Measurements from ENCODE around the gene DTNB.
A peak's percentile ranks its signal among the peaks of the same experiment; 100 is the strongest.

DTNB gene

DNA sequence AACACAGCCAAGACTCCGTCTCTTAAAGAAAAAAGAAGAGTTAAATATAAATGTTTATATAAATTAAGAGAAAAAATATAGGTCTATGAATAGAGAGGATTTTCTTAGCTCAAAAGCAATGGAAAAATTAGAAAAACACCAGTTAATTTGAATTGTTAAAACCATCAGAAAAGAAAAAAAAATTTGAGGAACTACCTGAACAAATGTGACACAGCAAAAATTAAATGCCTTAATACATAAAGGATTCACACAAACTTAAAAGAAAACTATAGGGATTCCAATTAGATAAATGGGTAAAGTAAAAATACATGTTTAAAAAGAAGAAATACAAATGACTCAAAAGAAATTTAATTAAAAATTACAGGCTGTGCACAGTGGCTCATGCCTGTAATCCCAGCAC, 183.7 kb downstream of the DTNB start:
- no peaks in the 10 kb centered on the region for H3K36me3 ChIP-seq
- TF ChIP-seq, protein P1, sequence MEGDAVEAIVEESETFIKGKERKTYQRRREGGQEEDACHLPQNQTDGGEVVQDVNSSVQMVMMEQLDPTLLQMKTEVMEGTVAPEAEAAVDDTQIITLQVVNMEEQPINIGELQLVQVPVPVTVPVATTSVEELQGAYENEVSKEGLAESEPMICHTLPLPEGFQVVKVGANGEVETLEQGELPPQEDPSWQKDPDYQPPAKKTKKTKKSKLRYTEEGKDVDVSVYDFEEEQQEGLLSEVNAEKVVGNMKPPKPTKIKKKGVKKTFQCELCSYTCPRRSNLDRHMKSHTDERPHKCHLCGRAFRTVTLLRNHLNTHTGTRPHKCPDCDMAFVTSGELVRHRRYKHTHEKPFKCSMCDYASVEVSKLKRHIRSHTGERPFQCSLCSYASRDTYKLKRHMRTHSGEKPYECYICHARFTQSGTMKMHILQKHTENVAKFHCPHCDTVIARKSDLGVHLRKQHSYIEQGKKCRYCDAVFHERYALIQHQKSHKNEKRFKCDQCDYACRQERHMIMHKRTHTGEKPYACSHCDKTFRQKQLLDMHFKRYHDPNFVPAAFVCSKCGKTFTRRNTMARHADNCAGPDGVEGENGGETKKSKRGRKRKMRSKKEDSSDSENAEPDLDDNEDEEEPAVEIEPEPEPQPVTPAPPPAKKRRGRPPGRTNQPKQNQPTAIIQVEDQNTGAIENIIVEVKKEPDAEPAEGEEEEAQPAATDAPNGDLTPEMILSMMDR (IDR thresholded peaks at IDR 0.05), result no peak
- no peaks in the 10 kb centered on the region for H3K4me1 ChIP-seq (ENCODE audit: control insufficient read depth in 1 of 2, insufficient read depth in 1 of 2, low read depth in 1 of 2, low read length in 1 of 2)
- no peaks in the 10 kb centered on the region for H3K9me3 ChIP-seq
- H3K27ac ChIP-seq, result no peak overlapping the region
- H3K4me3 ChIP-seq (ENCODE audit: low read depth in 1 of 2, low read length in 1 of 2), result no peak overlapping the region
- no peaks in the 10 kb centered on the region for H3K27me3 ChIP-seq

DNA sequence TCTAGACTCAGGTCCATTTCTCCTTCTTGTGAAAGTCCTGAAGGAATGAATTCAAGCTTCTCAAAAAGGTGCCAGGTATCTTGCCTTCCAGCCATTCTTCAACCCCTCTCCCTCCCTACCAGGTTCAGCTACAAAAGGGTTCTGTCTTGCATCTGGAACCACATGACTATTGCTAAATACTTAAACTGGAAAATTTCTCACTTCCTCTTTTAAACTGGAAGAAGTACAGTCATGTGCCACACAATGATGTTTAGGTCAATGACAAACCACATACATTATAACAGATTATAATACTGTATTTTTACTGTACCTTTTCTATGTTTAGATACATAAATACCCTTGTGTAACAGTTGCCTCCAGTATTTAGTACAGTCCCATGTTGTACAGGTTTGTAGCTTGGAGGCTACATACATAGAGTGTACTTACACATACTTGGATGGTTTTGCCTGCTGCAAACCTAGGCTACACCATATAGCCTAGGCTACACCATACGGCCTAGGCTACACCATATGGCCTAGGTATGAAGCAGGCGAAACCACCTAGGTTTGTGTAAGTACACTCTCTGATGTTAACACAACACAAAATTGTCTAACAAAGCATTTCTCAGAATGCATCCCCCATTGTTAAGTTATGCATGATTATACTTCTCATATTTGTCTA, 189.6 kb downstream of the DTNB start:
- Histone ChIP-seq H3K9me3 (no peaks in the 10 kb centered on the region), H3K4me3 (ENCODE audit: low read depth in 1 of 2, low read length in 1 of 2) (no peak overlapping the region), H3K27ac (peak overlapping the region; percentile 23), H3K27me3 (no peaks in the 10 kb centered on the region), H3K4me1 (ENCODE audit: control insufficient read depth in 1 of 2, insufficient read depth in 1 of 2, low read depth in 1 of 2, low read length in 1 of 2) (peaks cover 8 to 10% of the 10 kb centered on the region in 2 experiments), H3K36me3 (no peaks in the 10 kb centered on the region)
- TF ChIP-seq, protein P1 (IDR thresholded peaks at IDR 0.05), result no peak

DNA sequence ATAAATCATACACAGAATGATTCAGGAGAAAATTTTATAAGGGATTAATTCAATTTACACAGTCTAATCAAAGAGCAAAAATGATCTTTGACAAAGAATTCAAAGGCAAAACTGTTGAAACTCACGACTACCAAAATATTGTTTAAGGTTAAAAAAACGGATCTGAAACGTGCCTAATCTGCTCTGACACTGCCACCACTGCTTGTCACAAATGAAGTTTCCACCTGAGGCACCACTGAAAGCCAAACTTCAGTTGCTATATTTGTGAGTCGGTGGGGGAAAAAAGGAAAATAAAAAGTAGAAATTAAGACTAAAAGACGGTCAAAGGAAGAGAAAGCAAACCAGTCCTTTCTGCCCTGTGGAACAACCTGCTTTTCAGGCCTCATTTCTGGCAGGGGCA, 191.0 kb downstream of the DTNB start:
- Histone ChIP-seq H3K36me3 (no peaks in the 10 kb centered on the region), H3K27ac (no peak overlapping the region), H3K4me3 (ENCODE audit: low read depth in 1 of 2, low read length in 1 of 2) (no peak overlapping the region), H3K27me3 (no peaks in the 10 kb centered on the region), H3K4me1 (ENCODE audit: control insufficient read depth in 1 of 2, insufficient read depth in 1 of 2, low read depth in 1 of 2, low read length in 1 of 2) (peaks cover 8 to 10% of the 10 kb centered on the region in 2 experiments), H3K9me3 (no peaks in the 10 kb centered on the region)
- TF ChIP-seq, protein P1 (IDR thresholded peaks at IDR 0.05), result no peak

DNA sequence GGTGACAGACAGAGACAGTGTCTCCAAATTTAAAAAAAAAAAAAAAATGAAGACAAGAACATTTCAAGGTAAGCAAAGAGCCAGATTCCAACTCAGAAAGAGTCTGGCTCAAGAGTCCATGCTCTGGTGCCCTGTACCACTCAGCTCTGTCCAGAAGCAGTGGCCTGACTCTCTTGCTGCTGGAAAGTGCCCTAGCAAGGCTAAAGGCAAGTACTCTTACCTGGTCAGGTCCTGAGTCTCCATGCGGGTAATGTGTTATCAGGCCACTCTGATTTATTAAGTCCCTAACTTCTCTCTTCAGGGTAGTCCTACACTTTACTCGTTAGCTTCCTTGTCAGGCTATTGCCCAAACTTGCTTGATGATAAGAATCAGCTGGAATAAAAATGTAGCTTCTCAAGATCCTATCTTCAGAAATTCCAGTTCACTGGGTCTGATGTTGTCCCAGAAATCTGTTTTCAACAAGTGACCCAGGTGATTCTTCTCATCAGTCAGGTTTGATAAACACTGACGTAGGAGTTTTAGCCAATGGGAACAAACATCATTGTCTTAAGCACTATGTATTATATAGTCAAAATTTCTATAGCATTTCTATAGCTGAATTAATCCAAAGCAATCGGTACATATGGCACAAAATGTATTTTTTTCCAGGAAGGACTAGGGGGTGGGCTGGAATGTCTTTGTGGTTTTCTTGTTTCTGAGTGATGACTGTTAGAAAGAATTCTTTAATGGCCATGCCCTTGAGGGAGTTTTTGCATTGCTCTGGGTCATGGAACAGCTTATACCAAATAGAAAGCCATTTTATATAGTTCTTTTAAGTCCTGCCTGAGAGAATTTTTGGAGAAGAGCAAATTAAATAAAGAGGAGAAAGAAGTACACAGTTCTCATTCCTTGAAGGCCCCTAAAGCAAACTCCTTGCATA, 191.7 kb downstream of the DTNB start:
- no peak overlapping the region for H3K27ac ChIP-seq
- H3K4me1 ChIP-seq (ENCODE audit: control insufficient read depth in 1 of 2, insufficient read depth in 1 of 2, low read depth in 1 of 2, low read length in 1 of 2), result peaks cover 8 to 10% of the 10 kb centered on the region in 2 experiments

DNA sequence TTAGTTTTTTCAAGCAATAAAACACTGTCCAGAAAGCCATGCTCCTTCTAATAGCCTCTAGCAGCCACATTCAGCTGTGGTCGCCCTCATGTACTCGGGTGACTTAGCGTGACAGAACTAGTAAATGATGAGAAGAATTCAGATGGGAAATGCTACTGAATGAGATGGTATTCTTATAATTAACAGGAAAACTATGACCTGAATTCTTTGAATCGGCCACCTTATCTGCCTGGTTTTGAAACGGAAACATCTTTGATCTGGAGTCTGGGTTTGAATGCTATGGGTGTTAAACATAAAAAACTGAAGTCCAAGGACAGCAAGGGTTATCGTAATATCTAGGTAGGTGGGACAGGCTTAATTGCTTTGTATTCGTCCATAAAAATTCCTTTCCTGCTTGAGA, 192.8 kb downstream of the DTNB start:
- no peak overlapping the region for H3K4me3 ChIP-seq (ENCODE audit: low read depth in 1 of 2, low read length in 1 of 2)
- H3K27me3 ChIP-seq, result no peaks in the 10 kb centered on the region
- H3K36me3 ChIP-seq, result no peaks in the 10 kb centered on the region
- H3K9me3 ChIP-seq, result no peaks in the 10 kb centered on the region
- H3K4me1 ChIP-seq (ENCODE audit: control insufficient read depth in 1 of 2, insufficient read depth in 1 of 2, low read depth in 1 of 2, low read length in 1 of 2), result peaks cover 8 to 10% of the 10 kb centered on the region in 2 experiments
- TF ChIP-seq, protein P1 (IDR thresholded peaks at IDR 0.05), result no peak
- H3K27ac ChIP-seq, result no peak overlapping the region

More for the DNA sequence above, 191.7 kb downstream of the DTNB start:
- no peaks in the 10 kb centered on the region for H3K9me3 ChIP-seq
- TF ChIP-seq, protein P1 (IDR thresholded peaks at IDR 0.05), result no peak
- no peak overlapping the region for H3K4me3 ChIP-seq (ENCODE audit: low read depth in 1 of 2, low read length in 1 of 2)
- no peaks in the 10 kb centered on the region for H3K27me3 ChIP-seq
- H3K36me3 ChIP-seq, result no peaks in the 10 kb centered on the region

Data from neutrophil (primary cell).